Mesenchymal stem cell (in vitro differentiated cells and primary cell): ENCODE data around the gene SMAD1.

Experiments
- DNase-seq: peaks from one replicate; pipeline ENCODE4 v3.0.0-alpha.2; 2013
- H2AFZ ChIP-seq: one replicate; pipeline ENCODE4 v1.6.1; 2013; ENCODE audit warnings: low read depth, mild to moderate bottlenecking, control low read depth, inconsistent platforms, low read length, moderate library complexity
- H2AK5ac ChIP-seq: 2 replicates; pipeline ENCODE4 v1.6.1; 2013; ENCODE audit warnings: low read length, moderate library complexity, mild to moderate bottlenecking, inconsistent platforms; ENCODE audit not compliant: severe bottlenecking
- H2BK120ac ChIP-seq: one replicate; pipeline ENCODE4 v1.6.1; 2013; ENCODE audit warnings: low read depth, mild to moderate bottlenecking, inconsistent platforms, low read length, moderate library complexity
- H2BK12ac ChIP-seq, 2 experiments: one replicate each; pipeline ENCODE4 v1.6.1; 2013; ENCODE audit warnings: inconsistent platforms in 2 of 2, low read length in 2 of 2, mild to moderate bottlenecking in 2 of 2, moderate library complexity in 2 of 2, control low read depth in 1 of 2
- H2BK15ac ChIP-seq: one replicate; pipeline ENCODE4 v1.6.1; 2013; ENCODE audit warnings: mild to moderate bottlenecking, low read depth, inconsistent platforms; ENCODE audit not compliant: poor library complexity, severe bottlenecking
- H2BK5ac ChIP-seq: 2 replicates; pipeline ENCODE4 v1.6.1; 2013; ENCODE audit warnings: low read depth, mild to moderate bottlenecking, low read length, control low read depth, inconsistent platforms; ENCODE audit not compliant: poor library complexity, severe bottlenecking
- H3K14ac ChIP-seq, 2 experiments: one replicate each; pipeline ENCODE4 v1.6.1; 2013; ENCODE audit warnings: inconsistent platforms in 2 of 2, low read length in 2 of 2, control low read depth in 1 of 2, mild to moderate bottlenecking in 1 of 2, moderate library complexity in 1 of 2
- H3K18ac ChIP-seq, 2 experiments: one replicate each; pipeline ENCODE4 v1.6.1; 2013; ENCODE audit warnings: inconsistent platforms in 2 of 2, low read length in 2 of 2, control low read depth in 1 of 2, low read depth in 1 of 2, mild to moderate bottlenecking in 1 of 2
- H3K23ac ChIP-seq, 2 experiments: one replicate each; pipeline ENCODE4 v1.6.1; 2013; ENCODE audit warnings: inconsistent platforms in 2 of 2, low read length in 2 of 2, mild to moderate bottlenecking in 2 of 2, moderate library complexity in 2 of 2, control low read depth in 1 of 2
- H3K27ac ChIP-seq: 2 replicates; pipeline ENCODE4 v1.5.1; 2013; ENCODE audit warnings: mild to moderate bottlenecking, moderate library complexity, low read length, control low read depth, inconsistent platforms; ENCODE audit not compliant: poor library complexity, severe bottlenecking
- H3K27me3 ChIP-seq, 2 experiments: 2 replicates each; pipeline versions ENCODE4 v1.6.1 to v1.7.0; 2013; ENCODE audit warnings: low read length in 2 of 2, mild to moderate bottlenecking in 2 of 2, moderate library complexity in 2 of 2, control low read depth in 1 of 2, inconsistent platforms in 1 of 2; ENCODE audit not compliant: control insufficient read depth in 1 of 2, insufficient read depth in 1 of 2
- H3K36me3 ChIP-seq, 2 experiments: 2 replicates each; pipeline versions ENCODE4 v1.6.1 to v1.7.0; 2013; ENCODE audit warnings: low read length in 2 of 2, control low read depth in 1 of 2, inconsistent platforms in 1 of 2, low read depth in 1 of 2, mild to moderate bottlenecking in 1 of 2; ENCODE audit not compliant: insufficient read depth in 2 of 2, control insufficient read depth in 1 of 2
- H3K4ac ChIP-seq, 2 experiments: one replicate each; pipeline ENCODE4 v1.6.1; 2013; ENCODE audit warnings: inconsistent platforms in 2 of 2, low read length in 2 of 2, mild to moderate bottlenecking in 2 of 2, moderate library complexity in 2 of 2, control low read depth in 1 of 2, low read depth in 1 of 2
- H3K4me1 ChIP-seq: 2 replicates; pipeline ENCODE4 v1.6.1; 2013; ENCODE audit warnings: low read depth, low read length, control low read depth; ENCODE audit not compliant: control insufficient read depth, insufficient read depth
- H3K4me2 ChIP-seq: 2 replicates; pipeline ENCODE4 v1.6.1; 2013; ENCODE audit warnings: low read length, mild to moderate bottlenecking, inconsistent platforms; ENCODE audit not compliant: poor library complexity, severe bottlenecking
- H3K4me3 ChIP-seq, 2 experiments: 2 replicates each; pipeline versions ENCODE4 v1.5.1 to v1.7.0; 2013; ENCODE audit warnings: low read length in 2 of 2, mild to moderate bottlenecking in 2 of 2, control low read depth in 1 of 2, low read depth in 1 of 2; ENCODE audit not compliant: insufficient read depth in 1 of 2
- H3K79me1 ChIP-seq: replicated peaks from 2 replicates; pipeline ENCODE4 v1.6.1; 2013; ENCODE audit warnings: mild to moderate bottlenecking, control low read depth, low read length, inconsistent platforms; ENCODE audit not compliant: poor library complexity, severe bottlenecking
- H3K9ac ChIP-seq: 2 replicates; pipeline ENCODE4 v1.7.0; 2013; ENCODE audit warnings: mild to moderate bottlenecking, low read length, moderate library complexity
- H3K9me3 ChIP-seq: 2 replicates; pipeline ENCODE4 v1.7.0; 2013; ENCODE audit warnings: mild to moderate bottlenecking, low read length; ENCODE audit not compliant: control insufficient read depth
- H4K8ac ChIP-seq: one replicate; pipeline ENCODE4 v1.6.1; 2013; ENCODE audit warnings: inconsistent platforms, mild to moderate bottlenecking, low read length, moderate library complexity
- H4K91ac ChIP-seq: one replicate; pipeline ENCODE4 v1.6.1; 2013; ENCODE audit warnings: mild to moderate bottlenecking, low read length, inconsistent platforms
- WGBS: methylation state at CpG from one replicate; pipeline ENCODE4 v1.1.7; 2013; ENCODE audit warnings: mixed read lengths; 5-methylcytosine and 5-hydroxymethylcytosine counted together

The SMAD1 gene

GRCh38 chr4:145436796-145437195, 44.9 kb upstream of the SMAD1 start:
- Histone ChIP-seq H2BK15ac (no peak overlapping the region), H3K27ac (no peak overlapping the region), H2AK5ac (no peak overlapping the region), H3K4me2 (no peak overlapping the region), H3K79me1 (no peaks in the 10 kb centered on the region), H4K91ac (no peak overlapping the region), H2AFZ (no peak overlapping the region), H3K23ac (no peak overlapping the region), H3K4me1 (no peaks in the 10 kb centered on the region), H3K4ac (no peak overlapping the region), H3K36me3 (no peaks in the 10 kb centered on the region), H2BK12ac (no peak overlapping the region), H3K9ac (no peak overlapping the region), H4K8ac (no peak overlapping the region), H3K9me3 (peaks cover 13% of the 10 kb centered on the region), H2BK5ac (no peak overlapping the region), H3K27me3 (no peaks in the 10 kb centered on the region), H3K4me3 (no peak overlapping the region), H2BK120ac (no peak overlapping the region), H3K14ac (no peak overlapping the region), H3K18ac (no peak overlapping the region)
- no peak for DNase-seq
- 59% methylated on average over 2 of the region's 2 CpGs for WGBS

GRCh38 chr4:145437466-145437865, 44.2 kb upstream of the SMAD1 start:
- H3K4ac ChIP-seq, result no peak overlapping the region
- 80% methylated on average over 1 of the region's 2 CpGs for WGBS
- H3K4me1 ChIP-seq, result no peaks in the 10 kb centered on the region
- H3K18ac ChIP-seq, result no peak overlapping the region
- H2BK120ac ChIP-seq, result no peak overlapping the region
- H2BK12ac ChIP-seq, result no peak overlapping the region
- H4K91ac ChIP-seq, result no peak overlapping the region
- no peaks in the 10 kb centered on the region for H3K27me3 ChIP-seq
- H3K23ac ChIP-seq, result no peak overlapping the region
- no peak overlapping the region for H2BK5ac ChIP-seq
- H3K79me1 ChIP-seq, result no peaks in the 10 kb centered on the region
- no peak overlapping the region for H3K14ac ChIP-seq
- no peak overlapping the region for H2BK15ac ChIP-seq
- peaks cover 13% of the 10 kb centered on the region for H3K9me3 ChIP-seq
- no peaks in the 10 kb centered on the region for H3K36me3 ChIP-seq
- no peak overlapping the region for H4K8ac ChIP-seq
- no peak overlapping the region for H3K4me2 ChIP-seq
- no peak overlapping the region for H3K27ac ChIP-seq
- no peak overlapping the region for H3K4me3 ChIP-seq
- H2AFZ ChIP-seq, result no peak overlapping the region
- H3K9ac ChIP-seq, result no peak overlapping the region
- no peak overlapping the region for H2AK5ac ChIP-seq
- no peak for DNase-seq

GRCh38 chr4:145438298-145438697, 43.4 kb upstream of the SMAD1 start:
- H3K36me3 ChIP-seq, result no peaks in the 10 kb centered on the region
- no peak overlapping the region for H4K91ac ChIP-seq
- H3K4ac ChIP-seq, result no peak overlapping the region
- no peak overlapping the region for H2BK12ac ChIP-seq
- H3K4me3 ChIP-seq, result no peak overlapping the region
- H3K4me2 ChIP-seq, result no peak overlapping the region
- no peak overlapping the region for H4K8ac ChIP-seq
- H3K23ac ChIP-seq, result no peak overlapping the region
- no peaks in the 10 kb centered on the region for H3K27me3 ChIP-seq
- 98% methylated on average over 3 of the region's 4 CpGs for WGBS
- no peak overlapping the region for H2BK15ac ChIP-seq
- no peak overlapping the region for H3K9ac ChIP-seq
- DNase-seq, result no peak
- H3K79me1 ChIP-seq, result no peaks in the 10 kb centered on the region
- no peak overlapping the region for H2AFZ ChIP-seq
- no peak overlapping the region for H3K27ac ChIP-seq
- no peaks in the 10 kb centered on the region for H3K4me1 ChIP-seq
- no peak overlapping the region for H2BK120ac ChIP-seq
- H3K14ac ChIP-seq, result no peak overlapping the region
- H2AK5ac ChIP-seq, result no peak overlapping the region
- peaks cover 9% of the 10 kb centered on the region for H3K9me3 ChIP-seq
- H2BK5ac ChIP-seq, result no peak overlapping the region
- no peak overlapping the region for H3K18ac ChIP-seq

GRCh38 chr4:145440292-145441007, 41.2 kb upstream of the SMAD1 start:
- Histone ChIP-seq H3K4me2 (no peak overlapping the region), H2AK5ac (no peak overlapping the region), H3K27ac (no peak overlapping the region), H3K4ac (no peak overlapping the region), H3K18ac (no peak overlapping the region), H3K36me3 (no peaks in the 10 kb centered on the region), H3K14ac (no peak overlapping the region), H4K91ac (no peak overlapping the region), H2BK15ac (no peak overlapping the region), H3K9ac (no peak overlapping the region), H2BK12ac (no peak overlapping the region), H3K9me3 (no peaks in the 10 kb centered on the region), H3K4me1 (no peaks in the 10 kb centered on the region), H2BK5ac (no peak overlapping the region), H2BK120ac (no peak overlapping the region), H3K27me3 (no peaks in the 10 kb centered on the region), H3K23ac (no peak overlapping the region), H4K8ac (no peak overlapping the region), H3K79me1 (no peaks in the 10 kb centered on the region), H2AFZ (no peak overlapping the region), H3K4me3 (no peak overlapping the region)
- WGBS, result 95% methylated on average over 4 of the region's 5 CpGs
- DNase-seq, result no peak
